DOHH2 (cell line): ENCODE data around the gene NUDT13.

ENCODE experiments used
- CTCF ChIP-seq: fragments of 200-600 bp; sonication (generic); IDR thresholded peaks from one replicate; pipeline ENCODE4 v1.5.1; 2014; ENCODE audit warnings: antibody characterized with exemption, mild to moderate bottlenecking, low read depth, low read length; ENCODE audit not compliant: poor library complexity, severe bottlenecking
- EZH2phosphoT487 ChIP-seq: fragments of 200-600 bp; sonication (generic); IDR thresholded peaks from 2 replicates; pipeline ENCODE4 v1.6.1; 2017; ENCODE audit warnings: borderline replicate concordance, mild to moderate bottlenecking, antibody characterized with exemption, low read length, moderate library complexity, mixed read lengths

GRCh38 chr10:73119457-73119856 is 9.2 kb downstream of the NUDT13 start:
- TF ChIP-seq CTCF (no peak), EZH2phosphoT487 (no peak)
